ENCODE measurements around the gene TMEM101.

- TF ChIP-seq BHLHE40 (IDR thresholded peaks at IDR 0.05; ENCODE audit: low read length), result no peak
- TF ChIP-seq FOSL1 (CRISPR knock-in tag; IDR thresholded peaks at IDR 0.05; ENCODE audit: borderline replicate concordance), result no peak
- TF ChIP-seq RFXAP (CRISPR knock-in tag; IDR thresholded peaks at IDR 0.05; ENCODE audit: borderline replicate concordance), result no peak
- no peak for TF ChIP-seq YEATS2 (CRISPR knock-in tag; IDR thresholded peaks at IDR 0.05; ENCODE audit: borderline replicate concordance)
- TF ChIP-seq ZNF282 (IDR thresholded peaks at IDR 0.05; ENCODE audit: partially characterized antibody), result no peak
- TF ChIP-seq FOXM1 (CRISPR knock-in tag; IDR thresholded peaks at IDR 0.05), result no peak
- TF ChIP-seq CHD2 (IDR thresholded peaks at IDR 0.05; ENCODE audit: low read depth, low read length), result no peak
- TF ChIP-seq KLF13 (CRISPR knock-in tag; IDR thresholded peaks at IDR 0.05), result no peak
Measured at GRCh38 chr17:43961954-43962353, 52.8 kb downstream of the TMEM101 start.

Data from HepG2 (cell line).